Left ventricle myocardium inferior (tissue), 1 donor: ENCODE data around the gene C2CD4C. TPM values are rescaled to one million over a fixed set of nuclear protein-coding genes. Genes with fewer than 3 reads are reported as not detected.
"Not testable (repeated sequence)": the region's sequence is repeated elsewhere in the genome, so short reads cannot be mapped to it uniquely, and the experiment has no call there.

Source experiments
- DNase-seq: peaks from one replicate; pipeline ENCODE4 v3.0.0-alpha.2; 2020
- H3K27ac ChIP-seq: fragments of 200-600 bp; replicated peaks from 2 replicates; pipeline ENCODE4 v1.8.0; 2021
- H3K27me3 ChIP-seq: fragments of 200-600 bp; 2 replicates; pipeline ENCODE4 v1.8.0; 2021; ENCODE audit warnings: low read depth
- H3K36me3 ChIP-seq: fragments of 200-600 bp; 2 replicates; pipeline ENCODE4 v1.8.0; 2021
- H3K4me1 ChIP-seq: fragments of 200-600 bp; 2 replicates; pipeline ENCODE4 v1.8.0; 2021
- H3K4me3 ChIP-seq: fragments of 200-600 bp; 2 replicates; pipeline ENCODE4 v1.8.0; 2021; ENCODE audit warnings: mild to moderate bottlenecking, moderate library complexity
- H3K9me3 ChIP-seq: fragments of 200-600 bp; replicated peaks from 2 replicates; pipeline ENCODE4 v1.8.0; 2021
- intact Hi-C: fragments of 100-400 bp; cut with micrococcal nuclease; formaldehyde crosslinking; loops from one replicate; pipeline ENCODE4 v1.11.0; 2022
- total RNA-seq: library from RNA; stranded (reverse); fragmentation: NEBNext Ultra II Directional; extraction: Animal tissue kit (Norgen Biotek cat#: 25700); gene quantifications from one replicate; pipeline ENCODE4 v1.2.1, GENCODE V29; 2021
- TF ChIP-seq, protein P1 (sequence below): fragments of 200-600 bp; IDR thresholded peaks from 2 replicates; pipeline ENCODE4 v1.8.0; 2021; ENCODE audit warnings: antibody characterized with exemption, mild to moderate bottlenecking, borderline replicate concordance
- donor health status: DM: no; HTN: yes; CAD: no; lungs with severe emphysema.

The C2CD4C gene
- total RNA-seq, 1 donor from 2014 or later = 0.63 TPM

DNA sequence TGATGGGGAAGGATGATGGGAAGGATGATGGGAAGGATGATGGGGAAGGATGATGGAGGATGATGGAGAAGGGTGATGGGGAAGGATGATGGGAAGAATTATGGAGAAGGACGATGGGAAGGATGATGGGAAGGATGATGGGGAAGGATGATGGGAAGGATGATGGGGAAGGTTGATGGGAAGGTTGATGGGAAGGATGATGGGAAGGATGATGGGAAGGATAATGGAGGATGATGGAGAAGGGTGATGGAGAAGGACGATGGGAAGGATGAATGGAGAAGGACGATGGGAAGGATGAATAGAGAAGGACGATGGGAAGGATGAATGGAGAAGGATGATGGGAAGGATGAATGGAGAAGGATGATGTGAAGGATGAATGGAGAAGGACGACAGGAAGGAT, 13.5 kb downstream of the C2CD4C start:
- Histone ChIP-seq H3K36me3 (no peaks in the 10 kb centered on the region), H3K4me1 (no peaks in the 10 kb centered on the region), H3K27me3 (peaks cover 28% of the 10 kb centered on the region), H3K9me3 (no peaks in the 10 kb centered on the region), H3K27ac (no peak overlapping the region), H3K4me3 (no peak overlapping the region)
- TF ChIP-seq, protein P1, sequence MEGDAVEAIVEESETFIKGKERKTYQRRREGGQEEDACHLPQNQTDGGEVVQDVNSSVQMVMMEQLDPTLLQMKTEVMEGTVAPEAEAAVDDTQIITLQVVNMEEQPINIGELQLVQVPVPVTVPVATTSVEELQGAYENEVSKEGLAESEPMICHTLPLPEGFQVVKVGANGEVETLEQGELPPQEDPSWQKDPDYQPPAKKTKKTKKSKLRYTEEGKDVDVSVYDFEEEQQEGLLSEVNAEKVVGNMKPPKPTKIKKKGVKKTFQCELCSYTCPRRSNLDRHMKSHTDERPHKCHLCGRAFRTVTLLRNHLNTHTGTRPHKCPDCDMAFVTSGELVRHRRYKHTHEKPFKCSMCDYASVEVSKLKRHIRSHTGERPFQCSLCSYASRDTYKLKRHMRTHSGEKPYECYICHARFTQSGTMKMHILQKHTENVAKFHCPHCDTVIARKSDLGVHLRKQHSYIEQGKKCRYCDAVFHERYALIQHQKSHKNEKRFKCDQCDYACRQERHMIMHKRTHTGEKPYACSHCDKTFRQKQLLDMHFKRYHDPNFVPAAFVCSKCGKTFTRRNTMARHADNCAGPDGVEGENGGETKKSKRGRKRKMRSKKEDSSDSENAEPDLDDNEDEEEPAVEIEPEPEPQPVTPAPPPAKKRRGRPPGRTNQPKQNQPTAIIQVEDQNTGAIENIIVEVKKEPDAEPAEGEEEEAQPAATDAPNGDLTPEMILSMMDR = no peak
- no peak for DNase-seq
- intact Hi-C loops = no loop called here

DNA sequence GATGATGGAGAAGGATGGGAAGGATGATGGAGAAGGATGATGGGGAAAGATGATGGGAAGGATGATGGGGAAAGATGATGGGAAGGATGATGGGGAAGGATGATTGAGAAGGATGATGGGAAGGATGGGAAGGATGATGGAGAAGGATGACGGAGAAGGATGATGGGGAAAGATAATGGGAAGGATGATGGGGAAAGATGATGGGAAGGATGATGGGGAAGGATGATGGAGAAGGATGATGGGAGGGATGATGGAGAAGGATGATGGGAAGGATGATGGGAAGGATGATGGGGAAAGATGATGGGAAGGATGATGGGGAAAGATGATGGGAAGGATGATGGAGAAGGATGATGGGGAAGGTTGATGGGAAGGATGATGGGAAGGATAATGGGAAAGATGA, 14.1 kb downstream of the C2CD4C start:
- H3K36me3 ChIP-seq, DNase-seq, H3K4me3 ChIP-seq, H3K27ac ChIP-seq, H3K4me1 ChIP-seq, intact Hi-C loops, H3K9me3 ChIP-seq: not testable (repeated sequence)
- peaks cover 34% of the 10 kb centered on the region for H3K27me3 ChIP-seq

DNA sequence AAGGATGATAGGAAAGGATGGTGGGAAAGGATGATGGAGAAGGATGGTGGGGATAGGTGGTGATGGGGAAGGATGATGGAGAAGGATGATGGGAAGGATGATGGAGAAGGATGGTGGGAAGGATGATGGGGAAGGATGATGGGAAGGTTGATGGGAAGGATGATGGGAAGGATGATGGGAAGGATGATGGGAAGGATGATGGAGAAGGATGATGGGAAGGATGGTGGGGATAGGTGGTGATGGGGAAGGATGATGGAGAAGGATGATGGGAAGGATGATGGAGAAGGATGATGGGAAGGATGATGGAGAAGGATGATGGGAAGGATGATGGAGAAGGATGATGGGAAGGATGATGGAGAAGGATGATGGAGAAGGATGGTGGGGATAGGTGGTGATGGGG, 15.4 kb downstream of the C2CD4C start:
- H3K27me3 ChIP-seq = peaks cover 37% of the 10 kb centered on the region
- H3K27ac ChIP-seq, H3K4me1 ChIP-seq, H3K36me3 ChIP-seq, DNase-seq, H3K4me3 ChIP-seq, H3K9me3 ChIP-seq, intact Hi-C loops: not testable (repeated sequence)

DNA sequence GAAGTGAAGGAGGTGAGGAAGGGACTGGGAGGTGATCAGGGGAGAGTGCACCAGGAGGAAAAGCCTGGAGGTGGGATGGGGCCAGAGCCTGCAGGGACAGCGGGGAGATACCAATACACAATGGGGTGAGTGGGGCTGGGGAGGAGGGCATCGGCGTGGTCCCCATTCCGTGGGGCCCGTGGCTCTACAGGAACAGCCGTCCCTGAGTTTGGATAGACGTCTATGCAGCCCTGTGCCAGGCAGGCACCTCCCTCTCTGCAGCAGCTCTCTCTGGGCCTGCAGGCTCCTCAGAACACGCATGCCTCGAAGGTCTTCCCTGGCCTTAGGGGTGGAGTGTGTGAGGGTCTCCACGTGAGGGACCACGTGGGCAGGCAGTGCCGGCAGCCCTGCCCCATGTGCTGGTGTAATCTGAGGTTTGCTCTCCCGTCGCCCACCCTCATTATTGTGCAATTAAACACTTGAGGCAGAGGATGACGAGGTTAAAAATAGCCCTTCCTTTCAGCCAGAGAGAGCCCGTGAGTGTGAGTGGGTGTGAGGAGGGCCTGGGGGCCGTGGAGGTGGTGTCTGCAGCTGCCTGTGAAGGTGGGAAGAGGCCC, 16.5 kb downstream of the C2CD4C start:
- H3K27me3 ChIP-seq = peaks cover 35% of the 10 kb centered on the region
- TF ChIP-seq, protein P1 = no peak
- H3K36me3 ChIP-seq = no peaks in the 10 kb centered on the region
- no peak overlapping the region for H3K27ac ChIP-seq
- no peaks in the 10 kb centered on the region for H3K4me1 ChIP-seq
- no peaks in the 10 kb centered on the region for H3K9me3 ChIP-seq
- no peak overlapping the region for H3K4me3 ChIP-seq
- DNase-seq = no peak
- intact Hi-C loops = no loop called here

DNA sequence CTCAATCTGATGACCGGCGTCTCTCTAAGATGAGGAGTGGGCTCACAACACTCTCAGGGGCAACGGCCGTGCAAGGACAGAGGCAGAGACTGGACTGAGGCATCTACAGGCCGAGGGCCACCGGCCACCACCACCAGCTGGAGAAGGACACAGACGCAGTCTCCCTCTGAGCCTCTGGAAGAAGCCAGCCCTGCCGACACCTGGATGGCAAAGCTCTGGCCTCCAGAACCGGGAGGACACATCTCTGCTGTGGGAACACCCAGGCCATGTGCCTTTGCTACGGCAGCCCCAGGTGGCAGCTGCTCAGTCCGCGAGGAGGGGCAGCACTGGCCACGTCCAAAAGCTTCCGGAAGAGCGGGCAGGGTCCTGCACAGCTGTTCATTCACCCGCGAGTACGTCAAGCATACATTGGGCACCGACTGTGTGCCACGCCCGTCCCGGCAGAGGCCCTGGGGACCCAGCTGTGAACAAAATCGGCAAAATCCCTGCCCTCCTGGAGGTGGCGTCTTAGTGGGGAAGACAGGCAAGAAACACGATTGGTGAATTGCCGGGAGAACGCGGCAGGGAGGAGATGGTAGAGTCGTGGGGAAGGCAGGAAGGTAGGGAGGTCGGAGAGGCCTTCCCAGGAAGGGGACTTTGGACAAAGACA, 17.1 kb downstream of the C2CD4C start:
- Histone ChIP-seq H3K9me3 (no peaks in the 10 kb centered on the region), H3K4me3 (no peak overlapping the region), H3K27me3 (peaks cover 33% of the 10 kb centered on the region), H3K36me3 (no peaks in the 10 kb centered on the region), H3K27ac (no peak overlapping the region), H3K4me1 (no peaks in the 10 kb centered on the region)
- TF ChIP-seq, protein P1 = no peak
- DNase-seq = no peak
- intact Hi-C loops = no loop called here

DNA sequence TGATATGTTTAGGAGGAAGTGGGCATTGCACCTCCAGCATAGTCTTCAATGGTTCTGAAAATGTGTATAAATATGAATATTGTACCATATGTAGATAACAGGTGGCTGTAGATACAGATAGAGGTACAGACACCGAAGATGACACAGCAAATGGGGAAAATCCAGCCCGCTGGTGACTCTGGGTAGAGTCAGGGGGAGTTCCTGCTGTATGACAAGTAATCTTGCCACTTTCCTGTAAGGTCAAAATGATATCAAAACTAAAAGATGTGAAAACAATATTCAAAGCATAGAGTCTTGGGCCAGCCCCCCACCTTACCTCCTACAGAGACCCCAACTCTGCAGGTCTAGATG, 17.8 kb downstream of the C2CD4C start:
- H3K4me1 ChIP-seq = no peaks in the 10 kb centered on the region
- intact Hi-C loops = no loop called here

More for the DNA sequence above, 17.8 kb downstream of the C2CD4C start:
- no peak for DNase-seq
- Histone ChIP-seq H3K36me3 (no peaks in the 10 kb centered on the region), H3K27me3 (peaks cover 34% of the 10 kb centered on the region), H3K9me3 (no peaks in the 10 kb centered on the region), H3K4me3 (no peak overlapping the region), H3K27ac (no peak overlapping the region)
- TF ChIP-seq, protein P1 = no peak
